ENCODE results near the gene RNF123.
"Not testable (repeated sequence)": the region's sequence is repeated elsewhere in the genome, so short reads cannot be mapped to it uniquely, and the experiment has no call there.

GRCh38 chr3:49686346-49686745, 3.0 kb upstream of the RNF123 start:
- TF ChIP-seq, protein P1, sequence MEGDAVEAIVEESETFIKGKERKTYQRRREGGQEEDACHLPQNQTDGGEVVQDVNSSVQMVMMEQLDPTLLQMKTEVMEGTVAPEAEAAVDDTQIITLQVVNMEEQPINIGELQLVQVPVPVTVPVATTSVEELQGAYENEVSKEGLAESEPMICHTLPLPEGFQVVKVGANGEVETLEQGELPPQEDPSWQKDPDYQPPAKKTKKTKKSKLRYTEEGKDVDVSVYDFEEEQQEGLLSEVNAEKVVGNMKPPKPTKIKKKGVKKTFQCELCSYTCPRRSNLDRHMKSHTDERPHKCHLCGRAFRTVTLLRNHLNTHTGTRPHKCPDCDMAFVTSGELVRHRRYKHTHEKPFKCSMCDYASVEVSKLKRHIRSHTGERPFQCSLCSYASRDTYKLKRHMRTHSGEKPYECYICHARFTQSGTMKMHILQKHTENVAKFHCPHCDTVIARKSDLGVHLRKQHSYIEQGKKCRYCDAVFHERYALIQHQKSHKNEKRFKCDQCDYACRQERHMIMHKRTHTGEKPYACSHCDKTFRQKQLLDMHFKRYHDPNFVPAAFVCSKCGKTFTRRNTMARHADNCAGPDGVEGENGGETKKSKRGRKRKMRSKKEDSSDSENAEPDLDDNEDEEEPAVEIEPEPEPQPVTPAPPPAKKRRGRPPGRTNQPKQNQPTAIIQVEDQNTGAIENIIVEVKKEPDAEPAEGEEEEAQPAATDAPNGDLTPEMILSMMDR (IDR thresholded peaks at IDR 0.05; ENCODE audit: poor library complexity), result not testable (repeated sequence)
- TF ChIP-seq EZH2 (IDR thresholded peaks at IDR 0.05; ENCODE audit: borderline replicate concordance); EZH2phosphoT487 (IDR thresholded peaks at IDR 0.05; ENCODE audit: low read depth, severe bottlenecking, unreplicated experiment): not testable (repeated sequence)
